ENCODE results near the gene FAM219A.
"Not testable (repeated sequence)": the region's sequence is repeated elsewhere in the genome, so short reads cannot be mapped to it uniquely, and the experiment has no call there.

FAM219A gene

DNA sequence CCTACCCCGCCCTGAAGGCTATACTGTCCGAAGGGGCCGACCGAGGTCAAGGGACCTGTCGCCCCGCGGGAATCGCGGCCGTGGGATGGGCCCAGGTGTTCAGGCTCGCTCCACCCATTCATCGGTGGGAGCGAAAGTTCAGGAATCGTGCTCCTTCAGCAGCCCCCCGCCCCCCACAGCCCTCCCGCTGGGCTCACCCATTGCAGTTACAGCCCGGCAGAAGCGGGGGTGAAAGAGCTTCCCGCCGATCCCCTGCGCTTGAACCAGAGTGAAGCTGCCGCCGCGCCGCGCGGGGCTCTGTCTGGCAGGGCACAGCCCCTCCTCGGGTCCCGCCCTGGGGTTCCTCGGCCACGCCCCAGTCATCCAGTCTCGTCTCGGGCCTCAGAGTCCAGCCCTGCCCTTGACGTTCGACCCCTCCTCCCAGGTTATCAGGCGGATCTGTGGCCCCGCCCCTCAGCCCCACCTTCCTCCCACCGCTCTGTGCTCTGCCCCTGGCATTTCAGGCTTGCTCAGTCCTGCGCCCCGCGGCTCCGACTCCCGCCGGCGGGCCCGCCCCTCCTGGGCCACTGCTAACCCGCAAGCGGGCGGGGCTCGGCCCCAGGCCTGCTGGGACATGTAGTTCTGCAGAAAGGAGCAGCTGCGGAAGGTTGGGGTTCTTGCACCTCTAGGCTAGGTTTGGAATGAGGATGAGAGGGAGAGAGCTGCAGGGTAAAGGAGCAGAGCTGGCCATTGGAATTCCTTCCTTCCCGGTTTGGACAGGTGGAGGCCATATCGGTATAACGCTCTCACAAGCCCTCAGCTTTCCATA, 81.6 kb downstream of the FAM219A start, which contains the start of gene MYORG:
Gene MYORG (minus strand): TSS at position 303 of the 808 bp plus-strand sequence. CDS start 3,955 bp downstream, outside the sequence.
- peak; percentile 87 to 89 for DNase-seq (ENCODE audit: low read depth in 2 of 2)

DNA sequence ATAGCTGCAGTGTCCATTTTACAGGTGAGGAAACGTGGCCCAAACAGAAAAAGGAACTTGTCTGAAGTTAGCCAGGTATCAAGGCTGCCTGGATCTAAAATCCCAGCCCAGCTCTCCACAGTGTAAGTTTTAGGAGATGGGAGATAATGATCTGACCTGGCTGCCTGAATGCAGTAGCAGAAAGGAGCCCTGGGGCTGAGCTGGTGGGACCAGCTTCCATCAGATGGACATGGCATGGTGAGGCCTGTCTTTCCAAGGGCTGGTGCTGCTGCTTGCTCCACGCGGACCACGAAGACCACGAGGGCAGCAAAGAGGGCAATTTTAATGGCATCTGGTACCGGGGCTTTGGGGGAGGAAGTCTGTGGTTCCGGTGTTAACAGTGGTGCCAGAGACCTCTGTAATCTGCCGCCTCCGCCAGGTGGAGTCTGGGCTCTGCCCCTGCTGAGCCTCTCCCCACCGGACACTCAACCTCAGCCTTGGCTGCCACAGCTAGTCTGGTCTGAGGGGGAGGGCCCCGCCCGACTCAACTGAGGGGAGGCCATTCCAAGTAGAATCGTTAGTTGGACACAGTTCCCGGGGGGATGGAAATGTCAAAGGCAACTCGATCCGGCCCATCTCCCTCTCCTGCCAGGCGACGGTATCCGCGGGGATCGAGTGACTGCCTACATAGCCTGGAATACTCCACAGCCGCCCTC, 82.3 kb downstream of the FAM219A start:
- no peak for DNase-seq (ENCODE audit: low read depth in 2 of 2)

- DNase-seq (ENCODE audit: low read depth in 2 of 2): no peak
Observed at GRCh38 chr9:34374905-34375552, 83.3 kb downstream of the FAM219A start.

GRCh38 chr9:34374339-34374738, 84.0 kb downstream of the FAM219A start:
- DNase-seq (ENCODE audit: low read depth in 2 of 2): no peak

DNA sequence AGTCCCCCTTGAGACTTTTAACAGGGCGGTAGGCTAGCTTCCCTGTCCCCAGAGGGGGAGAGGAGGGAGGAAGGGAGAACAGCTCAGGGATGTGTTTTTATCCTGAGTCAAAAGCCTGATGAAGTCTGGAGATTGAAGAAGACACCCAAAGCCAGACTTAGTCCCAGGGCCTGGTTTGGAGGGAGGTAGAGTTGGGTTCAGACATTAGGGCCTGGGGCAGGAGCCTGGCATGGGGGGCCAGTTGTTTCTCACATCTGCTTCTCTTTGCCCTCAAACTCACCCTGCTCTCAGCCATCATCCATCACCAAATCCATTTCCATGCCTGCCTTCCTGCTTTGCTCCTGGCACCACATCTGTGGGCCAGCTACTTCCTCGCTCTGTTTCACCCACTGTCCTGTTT, 84.6 kb downstream of the FAM219A start:
- DNase-seq (ENCODE audit: low read depth in 2 of 2): no peak

- DNase-seq (ENCODE audit: low read depth in 2 of 2): no peak
Observed at GRCh38 chr9:34372467-34373011, 85.8 kb downstream of the FAM219A start.

GRCh38 chr9:34371886-34372466, 86.4 kb downstream of the FAM219A start:
- DNase-seq (ENCODE audit: low read depth in 2 of 2): no peak

DNA sequence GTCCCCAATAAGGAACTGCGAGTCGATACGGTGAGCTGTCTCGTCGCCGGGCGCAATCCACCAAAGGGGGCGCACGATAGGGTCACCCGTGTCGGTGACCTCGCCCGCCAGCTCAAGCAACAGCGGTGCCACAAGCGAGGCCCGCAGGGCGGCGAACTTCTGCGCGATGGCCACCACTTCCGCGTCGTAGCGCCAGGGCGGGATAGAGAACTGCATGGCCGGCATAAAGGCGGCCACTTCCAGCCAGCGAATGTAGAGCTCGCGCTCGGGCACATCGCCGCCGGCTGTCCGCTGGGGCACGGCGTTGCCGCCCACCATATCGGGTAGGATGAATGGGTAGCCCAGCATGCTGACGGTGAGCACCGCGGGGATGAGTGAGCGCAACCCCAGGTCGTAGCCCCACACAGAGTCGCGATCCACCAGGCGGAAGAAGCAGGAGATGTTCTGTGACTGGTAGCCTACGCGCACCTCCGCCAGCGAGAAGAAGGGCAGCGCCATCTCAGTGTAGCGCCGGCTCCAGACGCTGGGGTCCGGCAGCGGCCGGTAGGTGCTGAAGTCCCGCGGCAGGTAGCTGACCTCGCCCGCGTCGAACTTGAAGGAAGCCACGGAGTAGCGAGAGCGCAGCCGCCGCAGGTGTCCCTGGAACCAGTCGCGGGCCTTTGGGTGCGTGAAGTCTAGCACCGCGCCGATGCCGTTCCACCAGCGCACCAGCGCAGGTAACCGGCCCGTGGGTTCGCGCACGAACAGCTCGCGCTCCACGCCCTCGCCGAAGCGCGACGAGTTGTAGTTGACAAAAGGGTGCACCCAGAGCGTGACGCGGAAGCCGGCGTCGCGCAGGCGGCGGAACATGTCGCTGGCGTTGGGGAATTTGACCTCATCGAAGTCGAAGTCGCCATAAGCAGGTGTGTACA, 87.1 kb downstream of the FAM219A start:
- no peak for DNase-seq (ENCODE audit: low read depth in 2 of 2)

- no peak for DNase-seq (ENCODE audit: low read depth in 2 of 2)
Observed at GRCh38 chr9:34370335-34370969, 87.9 kb downstream of the FAM219A start.

GRCh38 chr9:34369636-34370035, 88.7 kb downstream of the FAM219A start:
- no peak for DNase-seq (ENCODE audit: low read depth in 2 of 2)

DNA sequence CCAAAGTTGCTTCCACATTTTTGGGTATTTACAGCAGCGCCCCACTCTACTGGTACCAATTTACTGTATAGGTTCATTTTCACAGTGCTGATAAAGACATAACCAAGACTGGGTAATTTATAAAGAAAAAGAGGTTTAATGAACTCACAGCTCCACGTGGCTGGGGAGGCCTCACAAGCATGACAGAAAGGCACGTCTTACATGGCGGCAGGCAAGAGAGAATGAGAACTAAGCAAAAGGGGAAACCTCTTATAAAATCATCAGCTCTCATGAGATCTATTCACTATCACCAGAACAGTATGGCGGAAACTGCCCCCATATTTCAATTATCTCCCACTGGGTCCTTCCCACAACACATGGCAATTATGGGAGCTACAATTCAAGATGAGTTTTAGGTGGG, 89.6 kb downstream of the FAM219A start:
- not testable (repeated sequence) for DNase-seq (ENCODE audit: low read depth in 2 of 2)

GRCh38 chr9:34367751-34368410, 90.5 kb downstream of the FAM219A start:
- not testable (repeated sequence) for DNase-seq (ENCODE audit: low read depth in 2 of 2)

DNA sequence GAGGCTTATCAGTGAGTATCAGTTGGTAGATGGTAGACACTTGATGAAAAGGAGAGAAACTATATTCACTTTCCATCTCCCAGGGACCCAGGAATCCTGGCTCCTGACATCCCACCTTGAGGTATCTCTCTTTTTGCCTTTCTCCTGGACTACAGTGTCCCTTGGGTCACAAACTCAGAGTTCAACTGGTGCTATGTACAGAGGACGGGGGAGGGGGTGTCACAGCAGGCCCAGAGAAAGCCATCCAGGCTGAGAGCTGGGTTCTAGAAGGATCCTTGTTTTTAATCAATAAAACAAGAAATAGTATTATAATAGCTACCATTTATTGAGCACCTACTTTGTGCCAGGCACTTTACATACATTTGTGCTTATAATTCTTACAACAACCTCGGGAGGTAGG, 92.0 kb downstream of the FAM219A start:
- no peak for DNase-seq (ENCODE audit: low read depth in 2 of 2)

DNA sequence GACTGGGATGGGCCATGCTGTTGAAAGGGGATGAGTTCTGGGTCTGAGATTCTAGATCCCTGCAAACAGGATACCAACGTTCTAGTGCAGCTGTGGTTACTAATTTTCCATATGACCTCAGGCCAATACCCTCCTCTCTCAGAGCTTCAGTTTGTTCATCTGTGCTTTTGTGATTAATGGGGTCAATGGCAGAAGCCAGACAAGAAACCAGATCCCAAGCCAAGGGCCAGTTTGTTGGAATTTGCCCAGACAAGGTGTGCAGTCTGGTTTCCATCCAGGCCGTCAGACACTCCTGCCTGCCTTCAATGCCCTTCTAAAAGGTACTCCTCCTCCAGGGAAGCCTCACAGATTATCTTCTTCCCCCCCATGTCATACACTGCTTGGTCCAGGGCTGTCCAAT, 93.1 kb downstream of the FAM219A start:
- DNase-seq (ENCODE audit: low read depth in 2 of 2): no peak

- no peak for DNase-seq (ENCODE audit: low read depth in 2 of 2)
Observed at GRCh38 chr9:34363619-34364351, 94.6 kb downstream of the FAM219A start.

- DNase-seq (ENCODE audit: low read depth in 2 of 2): no peak
Observed at GRCh38 chr9:34362614-34363214, 95.7 kb downstream of the FAM219A start.

- not testable (repeated sequence) for DNase-seq (ENCODE audit: low read depth in 2 of 2)
Observed at GRCh38 chr9:34352957-34353356, 105.4 kb downstream of the FAM219A start.

DNA sequence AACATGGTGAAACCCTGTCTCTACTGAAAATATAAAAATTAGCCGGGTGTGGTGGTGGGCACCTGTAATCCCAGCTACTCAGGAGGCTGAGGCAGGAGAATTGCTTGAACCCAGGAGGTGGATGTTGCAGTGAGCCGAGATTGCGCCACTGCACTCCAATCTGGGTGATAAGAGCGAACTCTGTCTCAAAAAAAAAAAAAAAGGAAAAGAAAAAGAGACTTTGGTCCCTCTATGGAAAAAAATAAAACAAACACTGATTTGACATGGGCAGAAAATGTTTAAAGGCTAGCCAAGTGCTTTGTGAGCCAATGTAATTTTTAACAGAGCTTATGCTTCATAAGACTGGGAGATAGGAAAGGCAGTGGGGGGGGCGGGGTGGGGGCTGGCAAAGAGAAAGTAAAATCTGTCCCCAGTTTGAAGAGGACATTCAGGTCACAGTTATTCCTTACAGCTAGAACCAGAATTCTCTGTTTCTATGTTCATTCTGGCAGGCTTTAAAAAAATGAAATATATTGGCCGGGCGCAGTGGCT, 106.2 kb downstream of the FAM219A start:
- not testable (repeated sequence) for DNase-seq (ENCODE audit: low read depth in 2 of 2)

All from stimulated activated CD4-positive, alpha-beta T cell treated with anti-CD3 and anti-CD28 coated beads, Interleukin-1b, Interleukin-23, amount 100 ng/mL, for 1 hour (primary cell).